Activated naive CD8-positive, alpha-beta T cell treated with anti-CD3 and anti-CD28 coated beads for 36 hours (primary cell): ENCODE measurements around the gene SEMA4B. TPM values are rescaled to one million over a fixed set of nuclear protein-coding genes. Genes with fewer than 3 reads are reported as not detected.
A peak's percentile ranks its signal among the peaks of the same experiment; 100 is the strongest.

ENCODE experiments used
- DNase-seq: peaks from one replicate; pipeline ENCODE4 v3.0.0; 2021
- H3K27ac Mint-ChIP-seq: one replicate; pipeline ENCODE4 v1.8.0; 2022; ENCODE audit warnings: mild to moderate bottlenecking, moderate library complexity, mixed read lengths
- H3K27me3 Mint-ChIP-seq: one replicate; pipeline ENCODE4 v1.8.0; 2022; ENCODE audit warnings: mild to moderate bottlenecking, mixed read lengths
- H3K36me3 Mint-ChIP-seq: one replicate; pipeline ENCODE4 v1.8.0; 2021; ENCODE audit warnings: mild to moderate bottlenecking, mixed read lengths
- H3K4me1 Mint-ChIP-seq: one replicate; pipeline ENCODE4 v1.8.0; 2021; ENCODE audit warnings: mixed read lengths
- H3K4me3 Mint-ChIP-seq: one replicate; pipeline ENCODE4 v1.8.0; 2022; ENCODE audit warnings: mild to moderate bottlenecking, moderate library complexity, mixed read lengths
- H3K9me3 Mint-ChIP-seq: one replicate; pipeline ENCODE4 v1.8.0; 2022; ENCODE audit warnings: mixed read lengths
- total RNA-seq, 2 experiments: library from RNA; stranded (reverse); gene quantifications; one replicate each; pipeline ENCODE4 v1.2.3, GENCODE V29; 2021

SEMA4B gene
- total RNA-seq, 2 experiments from 2014 or later, result 3.0 to 4.1 TPM

- H3K9me3 Mint-ChIP-seq, result no peaks in the 10 kb centered on the region
- no peak for DNase-seq
- H3K36me3 Mint-ChIP-seq, result no peaks in the 10 kb centered on the region
- no peak overlapping the region for H3K4me3 Mint-ChIP-seq
- H3K4me1 Mint-ChIP-seq, result peaks cover 21% of the 10 kb centered on the region
- no peak overlapping the region for H3K27ac Mint-ChIP-seq
- no peaks in the 10 kb centered on the region for H3K27me3 Mint-ChIP-seq
Measured at GRCh38 chr15:90190606-90191343, 10.4 kb upstream of the SEMA4B start.

GRCh38 chr15:90191344-90191687, 9.8 kb upstream of the SEMA4B start:
- Mint-ChIP-seq H3K27me3 (no peaks in the 10 kb centered on the region), H3K4me3 (no peak overlapping the region), H3K4me1 (peaks cover 21% of the 10 kb centered on the region), H3K36me3 (no peaks in the 10 kb centered on the region), H3K27ac (peak overlapping the region; percentile 54), H3K9me3 (no peaks in the 10 kb centered on the region)
- DNase-seq, result no peak

- Mint-ChIP-seq H3K4me1 (peaks cover 21% of the 10 kb centered on the region), H3K4me3 (peak overlapping the region; percentile 19), H3K27ac (no peak overlapping the region), H3K27me3 (no peaks in the 10 kb centered on the region), H3K9me3 (no peaks in the 10 kb centered on the region), H3K36me3 (no peaks in the 10 kb centered on the region)
- DNase-seq, result peak; percentile 30
Measured at GRCh38 chr15:90191794-90192509, 9.2 kb upstream of the SEMA4B start.

GRCh38 chr15:90192961-90193786, 8.0 kb upstream of the SEMA4B start:
- H3K9me3 Mint-ChIP-seq, result no peaks in the 10 kb centered on the region
- peaks cover 21% of the 10 kb centered on the region for H3K4me1 Mint-ChIP-seq
- H3K27ac Mint-ChIP-seq, result peak overlapping the region; percentile 54
- H3K36me3 Mint-ChIP-seq, result no peaks in the 10 kb centered on the region
- no peaks in the 10 kb centered on the region for H3K27me3 Mint-ChIP-seq
- no peak for DNase-seq
- H3K4me3 Mint-ChIP-seq, result no peak overlapping the region

GRCh38 chr15:90194655-90195054, 6.5 kb upstream of the SEMA4B start:
- no peaks in the 10 kb centered on the region for H3K27me3 Mint-ChIP-seq
- peaks cover 21% of the 10 kb centered on the region for H3K4me1 Mint-ChIP-seq
- no peak overlapping the region for H3K27ac Mint-ChIP-seq
- no peaks in the 10 kb centered on the region for H3K9me3 Mint-ChIP-seq
- no peak overlapping the region for H3K4me3 Mint-ChIP-seq
- H3K36me3 Mint-ChIP-seq, result no peaks in the 10 kb centered on the region
- DNase-seq, result no peak

- Mint-ChIP-seq H3K9me3 (no peaks in the 10 kb centered on the region), H3K36me3 (no peaks in the 10 kb centered on the region), H3K4me1 (peaks cover 13% of the 10 kb centered on the region), H3K27me3 (no peaks in the 10 kb centered on the region), H3K27ac (peak overlapping the region; percentile 69), H3K4me3 (peak overlapping the region; percentile 84)
- DNase-seq, result peak; percentile 20
Measured at GRCh38 chr15:90200534-90201129, 498 bp upstream of the SEMA4B start.

GRCh38 chr15:90201944-90202375, 830 bp downstream of the SEMA4B start:
- no peaks in the 10 kb centered on the region for H3K36me3 Mint-ChIP-seq
- peaks cover 16% of the 10 kb centered on the region for H3K4me1 Mint-ChIP-seq
- no peaks in the 10 kb centered on the region for H3K27me3 Mint-ChIP-seq
- peak overlapping the region; percentile 80 for H3K4me3 Mint-ChIP-seq
- H3K9me3 Mint-ChIP-seq, result no peaks in the 10 kb centered on the region
- H3K27ac Mint-ChIP-seq, result no peak overlapping the region
- no peak for DNase-seq

GRCh38 chr15:90202929-90203328, 1.8 kb downstream of the SEMA4B start:
- Mint-ChIP-seq H3K4me3 (peak overlapping the region; percentile 80), H3K27me3 (no peaks in the 10 kb centered on the region), H3K4me1 (peaks cover 19% of the 10 kb centered on the region), H3K27ac (no peak overlapping the region), H3K36me3 (no peaks in the 10 kb centered on the region), H3K9me3 (no peaks in the 10 kb centered on the region)
- no peak for DNase-seq

- Mint-ChIP-seq H3K27me3 (no peaks in the 10 kb centered on the region), H3K4me1 (peaks cover 19% of the 10 kb centered on the region), H3K27ac (no peak overlapping the region), H3K9me3 (no peaks in the 10 kb centered on the region), H3K4me3 (no peak overlapping the region), H3K36me3 (no peaks in the 10 kb centered on the region)
- DNase-seq, result no peak
Measured at GRCh38 chr15:90203473-90203872, 2.3 kb downstream of the SEMA4B start.

- Mint-ChIP-seq H3K4me3 (no peak overlapping the region), H3K9me3 (no peaks in the 10 kb centered on the region), H3K4me1 (peaks cover 19% of the 10 kb centered on the region), H3K36me3 (no peaks in the 10 kb centered on the region), H3K27me3 (no peaks in the 10 kb centered on the region), H3K27ac (no peak overlapping the region)
- no peak for DNase-seq
Measured at GRCh38 chr15:90203922-90204321, 2.8 kb downstream of the SEMA4B start.

- DNase-seq, result no peak
- H3K36me3 Mint-ChIP-seq, result no peaks in the 10 kb centered on the region
- H3K27ac Mint-ChIP-seq, result no peak overlapping the region
- H3K27me3 Mint-ChIP-seq, result no peaks in the 10 kb centered on the region
- peaks cover 27% of the 10 kb centered on the region for H3K4me1 Mint-ChIP-seq
- H3K4me3 Mint-ChIP-seq, result no peak overlapping the region
- no peaks in the 10 kb centered on the region for H3K9me3 Mint-ChIP-seq
Measured at GRCh38 chr15:90205050-90205848, 4.1 kb downstream of the SEMA4B start.

- Mint-ChIP-seq H3K9me3 (no peaks in the 10 kb centered on the region), H3K36me3 (no peaks in the 10 kb centered on the region), H3K27me3 (no peaks in the 10 kb centered on the region), H3K4me3 (no peak overlapping the region), H3K27ac (no peak overlapping the region), H3K4me1 (peaks cover 24% of the 10 kb centered on the region)
- DNase-seq, result no peak
Measured at GRCh38 chr15:90205886-90206285, 4.8 kb downstream of the SEMA4B start.

- Mint-ChIP-seq H3K27ac (no peak overlapping the region), H3K4me1 (peaks cover 23% of the 10 kb centered on the region), H3K36me3 (no peaks in the 10 kb centered on the region), H3K4me3 (no peak overlapping the region), H3K27me3 (no peaks in the 10 kb centered on the region), H3K9me3 (no peaks in the 10 kb centered on the region)
- DNase-seq, result no peak
Measured at GRCh38 chr15:90207252-90207651, 6.1 kb downstream of the SEMA4B start.

GRCh38 chr15:90208356-90208755, 7.2 kb downstream of the SEMA4B start:
- Mint-ChIP-seq H3K9me3 (no peaks in the 10 kb centered on the region), H3K4me1 (peaks cover 13% of the 10 kb centered on the region), H3K4me3 (no peak overlapping the region), H3K27ac (no peak overlapping the region), H3K36me3 (no peaks in the 10 kb centered on the region), H3K27me3 (no peaks in the 10 kb centered on the region)
- DNase-seq, result no peak
